ENCODE results near the gene MPV17L. TPM values are rescaled to one million over a fixed set of nuclear protein-coding genes. Genes with fewer than 3 reads are reported as not detected.

MPV17L gene
- total RNA-seq, 2 experiments from 2014 or later: not detected

GRCh38 chr16:15460601-15461000, 65.0 kb downstream of the MPV17L start:
- H3K36me3 Mint-ChIP-seq (ENCODE audit: low read depth): no peaks in the 10 kb centered on the region
- CTCF ChIA-PET: no interaction called here
- intact Hi-C loops (cut with micrococcal nuclease): no loop called here
- no peak overlapping the region for H3K4me3 Mint-ChIP-seq
- no peak for DNase-seq
- H3K27ac Mint-ChIP-seq: no peak overlapping the region
- H3K4me1 Mint-ChIP-seq (ENCODE audit: low read depth): no peaks in the 10 kb centered on the region
- H3K27me3 Mint-ChIP-seq (ENCODE audit: low read depth): no peaks in the 10 kb centered on the region
- H3K9me3 Mint-ChIP-seq: no peaks in the 10 kb centered on the region

DNA sequence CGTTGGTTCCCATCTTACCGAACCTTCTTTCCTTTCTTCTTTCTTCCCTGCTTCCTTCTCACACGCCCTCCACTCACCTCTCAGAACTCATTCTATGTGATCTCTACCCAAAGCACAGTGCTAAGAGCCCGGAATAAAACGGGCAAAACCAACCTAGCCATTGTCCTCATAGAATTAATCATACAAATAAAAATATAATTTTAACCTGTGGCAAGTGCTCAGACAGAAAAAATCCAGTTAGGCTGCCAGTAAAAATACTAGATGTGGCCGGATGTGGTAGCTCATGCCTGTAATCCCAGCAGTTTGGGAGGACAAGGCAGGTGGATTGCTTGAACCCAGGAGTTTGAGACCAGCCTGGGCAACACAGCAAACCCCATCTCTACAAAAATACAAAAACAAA, 65.8 kb downstream of the MPV17L start:
- no peaks in the 10 kb centered on the region for H3K4me1 Mint-ChIP-seq (ENCODE audit: low read depth)
- intact Hi-C loops (cut with micrococcal nuclease): no loop called here
- H3K4me3 Mint-ChIP-seq: no peak overlapping the region
- no peaks in the 10 kb centered on the region for H3K27me3 Mint-ChIP-seq (ENCODE audit: low read depth)
- CTCF ChIA-PET: no interaction called here
- H3K36me3 Mint-ChIP-seq (ENCODE audit: low read depth): no peaks in the 10 kb centered on the region
- no peak overlapping the region for H3K27ac Mint-ChIP-seq
- no peaks in the 10 kb centered on the region for H3K9me3 Mint-ChIP-seq
- DNase-seq: no peak

Other genes with a start within 250 kb of the MPV17L start
- gene NPIPA5, start 17.5 kb upstream of the MPV17L start, total RNA-seq: 10 to 100 TPM; 13.1 to 14.2 TPM
- gene BMERB1, start 38.8 kb downstream of the MPV17L start, total RNA-seq: 1 to 10 TPM; 7.2 to 9.0 TPM
- gene MARF1, start 247.4 kb downstream of the MPV17L start, total RNA-seq: 10 to 100 TPM; 72.6 to 80.2 TPM

Measured in activated naive CD4-positive, alpha-beta T cell treated with anti-CD3 and anti-CD28 coated beads for 36 hours (primary cell).